ENCODE results near the gene GADD45A. TPM values are rescaled to one million over a fixed set of nuclear protein-coding genes. Genes with fewer than 3 reads are reported as not detected.

The GADD45A gene
- total RNA-seq, 1 experiment from 2014 or later = 58.6 TPM

DNA sequence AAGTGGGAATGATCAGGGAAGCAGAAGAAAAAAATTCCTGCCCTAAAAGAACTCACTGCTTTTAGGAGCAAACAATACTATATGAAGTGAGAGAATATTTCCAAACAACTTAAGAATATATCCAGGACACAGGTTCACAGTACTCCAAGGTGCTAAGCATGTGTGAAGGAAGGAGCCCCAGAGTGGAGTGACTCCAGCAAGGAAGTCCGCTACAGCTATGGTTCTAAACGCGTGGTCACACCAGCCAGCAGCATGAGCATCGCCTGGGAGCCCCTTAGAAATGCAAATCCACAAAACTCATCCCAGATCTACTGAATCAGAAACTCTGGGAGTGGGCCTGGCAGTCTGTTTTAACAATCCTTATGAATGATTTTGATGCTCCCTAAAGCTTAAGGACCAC lies 36.1 kb downstream of the GADD45A start:
- Mint-ChIP-seq H3K9me3 (ENCODE audit: unreplicated experiment) (no peaks in the 10 kb centered on the region), H3K4me3 (ENCODE audit: unreplicated experiment) (no peak overlapping the region), H3K27me3 (ENCODE audit: insufficient read depth, unreplicated experiment) (no peaks in the 10 kb centered on the region), H3K27ac (ENCODE audit: unreplicated experiment) (no peak overlapping the region), H3K4me1 (ENCODE audit: low read depth, unreplicated experiment) (peaks cover 14% of the 10 kb centered on the region), H3K36me3 (ENCODE audit: insufficient read depth, unreplicated experiment) (no peaks in the 10 kb centered on the region)
- ChIA-PET POLR2A (no interaction called here), CTCF (no interaction called here)
- BruUV-seq (replicated peaks) = no TSS peak
- Histone ChIP-seq H3K36me3 (ENCODE audit: control insufficient read depth, insufficient read depth, low read length) (no peaks in the 10 kb centered on the region), H3K4me1 (peaks cover 13% of the 10 kb centered on the region; the same call in 1 of the 2 replicates), H3K27me3 (replicated peaks; ENCODE audit: control insufficient read depth, insufficient read depth, low read length) (no peaks in the 10 kb centered on the region), H3K9me3 (no peaks in the 10 kb centered on the region), H3K4me3 (ENCODE audit: low read depth, low read length) (no peak overlapping the region)
- no peak for DNase-seq
- intact Hi-C loops (cut with micrococcal nuclease; ENCODE audit: unreplicated experiment) = no loop called here
- TF ChIP-seq, protein P1, sequence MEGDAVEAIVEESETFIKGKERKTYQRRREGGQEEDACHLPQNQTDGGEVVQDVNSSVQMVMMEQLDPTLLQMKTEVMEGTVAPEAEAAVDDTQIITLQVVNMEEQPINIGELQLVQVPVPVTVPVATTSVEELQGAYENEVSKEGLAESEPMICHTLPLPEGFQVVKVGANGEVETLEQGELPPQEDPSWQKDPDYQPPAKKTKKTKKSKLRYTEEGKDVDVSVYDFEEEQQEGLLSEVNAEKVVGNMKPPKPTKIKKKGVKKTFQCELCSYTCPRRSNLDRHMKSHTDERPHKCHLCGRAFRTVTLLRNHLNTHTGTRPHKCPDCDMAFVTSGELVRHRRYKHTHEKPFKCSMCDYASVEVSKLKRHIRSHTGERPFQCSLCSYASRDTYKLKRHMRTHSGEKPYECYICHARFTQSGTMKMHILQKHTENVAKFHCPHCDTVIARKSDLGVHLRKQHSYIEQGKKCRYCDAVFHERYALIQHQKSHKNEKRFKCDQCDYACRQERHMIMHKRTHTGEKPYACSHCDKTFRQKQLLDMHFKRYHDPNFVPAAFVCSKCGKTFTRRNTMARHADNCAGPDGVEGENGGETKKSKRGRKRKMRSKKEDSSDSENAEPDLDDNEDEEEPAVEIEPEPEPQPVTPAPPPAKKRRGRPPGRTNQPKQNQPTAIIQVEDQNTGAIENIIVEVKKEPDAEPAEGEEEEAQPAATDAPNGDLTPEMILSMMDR (IDR thresholded peaks at IDR 0.05; ENCODE audit: insufficient read depth in 1 of 2, low read depth in 1 of 2, low read length in 1 of 2, severe bottlenecking in 1 of 2, unreplicated experiment in 1 of 2) = no peak

DNA sequence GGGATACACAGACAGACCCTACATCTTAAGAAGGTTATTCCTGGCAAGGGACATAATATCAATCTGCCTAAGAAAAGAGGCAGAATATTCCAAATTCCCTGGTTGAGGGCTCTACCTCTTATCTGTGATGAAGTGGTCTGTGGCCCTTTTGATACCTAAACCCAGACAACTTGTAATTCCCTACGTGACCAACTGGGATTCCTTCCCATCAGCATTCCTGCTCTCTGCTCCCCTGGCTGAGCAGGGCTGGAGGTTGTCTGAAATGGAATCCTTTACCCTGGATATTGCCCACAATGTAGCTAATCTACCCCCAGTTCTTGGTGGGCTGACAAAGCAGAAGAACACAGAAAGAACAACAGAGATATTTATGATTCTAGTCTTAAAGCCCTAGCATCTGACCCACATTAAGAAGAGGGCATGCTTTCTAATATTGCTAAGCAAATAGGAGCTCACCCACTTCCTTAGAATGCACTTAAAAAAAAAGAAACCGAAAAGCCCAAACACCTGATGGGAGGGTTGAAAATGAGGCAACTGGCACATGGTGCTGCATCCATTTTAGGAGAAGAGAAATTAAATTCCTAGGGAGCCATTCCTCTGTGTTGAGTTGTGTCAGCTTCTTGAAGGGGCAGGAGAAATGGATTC lies 36.8 kb downstream of the GADD45A start:
- ChIA-PET CTCF (no interaction called here), POLR2A (no interaction called here)
- DNase-seq = no peak
- no peaks in the 10 kb centered on the region for H3K9me3 ChIP-seq
- H3K4me1 ChIP-seq = peaks cover 13% of the 10 kb centered on the region; the same call in 1 of the 2 replicates
- Mint-ChIP-seq H3K27me3 (ENCODE audit: insufficient read depth, unreplicated experiment) (no peaks in the 10 kb centered on the region), H3K9me3 (ENCODE audit: unreplicated experiment) (no peaks in the 10 kb centered on the region), H3K4me1 (ENCODE audit: low read depth, unreplicated experiment) (peaks cover 14% of the 10 kb centered on the region), H3K27ac (ENCODE audit: unreplicated experiment) (no peak overlapping the region), H3K36me3 (ENCODE audit: insufficient read depth, unreplicated experiment) (no peaks in the 10 kb centered on the region), H3K4me3 (ENCODE audit: unreplicated experiment) (no peak overlapping the region)
- intact Hi-C loops (cut with micrococcal nuclease; ENCODE audit: unreplicated experiment) = no loop called here
- H3K27me3 ChIP-seq (replicated peaks; ENCODE audit: control insufficient read depth, insufficient read depth, low read length) = no peaks in the 10 kb centered on the region
- TF ChIP-seq, protein P1 (IDR thresholded peaks at IDR 0.05; ENCODE audit: insufficient read depth in 1 of 2, low read depth in 1 of 2, low read length in 1 of 2, severe bottlenecking in 1 of 2, unreplicated experiment in 1 of 2) = no peak
- H3K4me3 ChIP-seq (ENCODE audit: low read depth, low read length) = no peak overlapping the region
- no TSS peak for BruUV-seq (replicated peaks)
- H3K36me3 ChIP-seq (ENCODE audit: control insufficient read depth, insufficient read depth, low read length) = no peaks in the 10 kb centered on the region

DNA sequence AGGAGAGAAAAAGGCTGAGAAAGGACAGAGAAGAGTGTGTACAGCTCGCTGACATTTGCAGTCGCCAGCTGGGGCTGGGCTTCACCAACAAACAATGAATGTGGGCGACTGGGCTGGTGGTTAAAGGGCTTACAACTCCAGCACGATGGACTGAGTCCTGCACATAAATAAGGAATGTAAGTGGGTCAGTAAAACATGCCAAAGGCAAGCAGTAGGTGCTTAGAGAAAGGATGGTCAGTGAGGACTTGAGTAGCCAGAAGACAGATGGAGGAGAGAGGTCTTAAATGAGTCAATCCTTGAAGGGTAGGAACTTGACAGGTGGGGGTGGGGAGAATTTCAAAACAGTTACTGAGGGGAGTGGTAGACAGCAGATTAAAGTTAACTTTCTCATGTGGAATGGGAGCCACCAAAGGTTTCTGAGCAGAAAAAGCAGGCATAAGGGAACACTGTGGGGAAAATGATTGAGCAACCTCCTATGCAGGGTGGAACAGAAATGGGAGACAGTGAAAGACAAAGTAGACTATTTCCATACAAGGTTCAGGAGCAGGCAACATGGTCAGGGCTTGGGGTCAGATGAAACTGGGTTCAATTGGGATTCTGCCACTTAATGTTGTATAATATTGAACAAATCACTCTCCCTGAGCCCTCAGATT lies 37.4 kb downstream of the GADD45A start:
- no peaks in the 10 kb centered on the region for H3K9me3 Mint-ChIP-seq (ENCODE audit: unreplicated experiment)
- no peak overlapping the region for H3K4me3 ChIP-seq (ENCODE audit: low read depth, low read length)
- H3K36me3 ChIP-seq (ENCODE audit: control insufficient read depth, insufficient read depth, low read length) = no peaks in the 10 kb centered on the region
- no peaks in the 10 kb centered on the region for H3K27me3 ChIP-seq (replicated peaks; ENCODE audit: control insufficient read depth, insufficient read depth, low read length)
- peaks cover 14% of the 10 kb centered on the region for H3K4me1 Mint-ChIP-seq (ENCODE audit: low read depth, unreplicated experiment)
- no peak overlapping the region for H3K27ac Mint-ChIP-seq (ENCODE audit: unreplicated experiment)
- peaks cover 13% of the 10 kb centered on the region; the same call in 1 of the 2 replicates for H3K4me1 ChIP-seq
- ChIA-PET POLR2A (no interaction called here), CTCF (no interaction called here)
- TF ChIP-seq, protein P1 (IDR thresholded peaks at IDR 0.05; ENCODE audit: insufficient read depth in 1 of 2, low read depth in 1 of 2, low read length in 1 of 2, severe bottlenecking in 1 of 2, unreplicated experiment in 1 of 2) = no peak
- H3K4me3 Mint-ChIP-seq (ENCODE audit: unreplicated experiment) = no peak overlapping the region
- H3K9me3 ChIP-seq = no peaks in the 10 kb centered on the region
- intact Hi-C loops (cut with micrococcal nuclease; ENCODE audit: unreplicated experiment) = no loop called here
- no peaks in the 10 kb centered on the region for H3K36me3 Mint-ChIP-seq (ENCODE audit: insufficient read depth, unreplicated experiment)
- DNase-seq = no peak
- BruUV-seq (replicated peaks) = no TSS peak
- no peaks in the 10 kb centered on the region for H3K27me3 Mint-ChIP-seq (ENCODE audit: insufficient read depth, unreplicated experiment)

Measured in Caco-2 (cell line).